Osteocyte (in vitro differentiated cells): ENCODE data around the gene KRT35. TPM values are rescaled to one million over a fixed set of nuclear protein-coding genes. Genes with fewer than 3 reads are reported as not detected.

Experiments
- DNase-seq: peaks from one replicate; pipeline ENCODE4 v3.0.0; 2021; ENCODE audit warnings: mixed read lengths; ENCODE audit not compliant: unreplicated experiment; ENCODE audit errors: extremely low spot score
- H3K27ac Mint-ChIP-seq: one replicate; pipeline ENCODE4 v1.8.0; 2021; ENCODE audit warnings: mild to moderate bottlenecking, mixed read lengths; ENCODE audit not compliant: unreplicated experiment
- H3K27me3 Mint-ChIP-seq: one replicate; pipeline ENCODE4 v1.8.0; 2021; ENCODE audit warnings: mixed read lengths; ENCODE audit not compliant: unreplicated experiment
- H3K36me3 Mint-ChIP-seq: one replicate; pipeline ENCODE4 v1.8.0; 2021; ENCODE audit warnings: mixed read lengths; ENCODE audit not compliant: unreplicated experiment
- H3K4me1 Mint-ChIP-seq: one replicate; pipeline ENCODE4 v1.8.0; 2021; ENCODE audit warnings: mixed read lengths; ENCODE audit not compliant: unreplicated experiment
- H3K4me3 Mint-ChIP-seq: one replicate; pipeline ENCODE4 v1.8.0; 2021; ENCODE audit warnings: mild to moderate bottlenecking, moderate library complexity, mixed read lengths; ENCODE audit not compliant: unreplicated experiment
- H3K9me3 Mint-ChIP-seq: one replicate; pipeline ENCODE4 v1.8.0; 2021; ENCODE audit warnings: mixed read lengths; ENCODE audit not compliant: unreplicated experiment
- CTCF ChIP-seq: fragments of 200-600 bp; sonication (generic); IDR thresholded peaks from 2 replicates; pipeline ENCODE4 v1.5.0; 2021; ENCODE audit warnings: antibody characterized with exemption, mild to moderate bottlenecking, moderate library complexity
- total RNA-seq: library from RNA; stranded (reverse); gene quantifications from 2 replicates; pipeline ENCODE4 v1.2.1, GENCODE V29; 2021

KRT35 gene
- total RNA-seq, 1 donor from 2014 or later = not detected

- Mint-ChIP-seq H3K4me1 (no peaks in the 10 kb centered on the region), H3K27me3 (no peaks in the 10 kb centered on the region), H3K36me3 (no peaks in the 10 kb centered on the region), H3K27ac (no peak overlapping the region), H3K4me3 (no peak overlapping the region), H3K9me3 (no peaks in the 10 kb centered on the region)
- TF ChIP-seq CTCF = peak; percentile 31
- DNase-seq = no peak
Observed at GRCh38 chr17:41486809-41487530, 6.0 kb upstream of the KRT35 start.

- no peaks in the 10 kb centered on the region for H3K36me3 Mint-ChIP-seq
- no peak for DNase-seq
- no peaks in the 10 kb centered on the region for H3K9me3 Mint-ChIP-seq
- no peaks in the 10 kb centered on the region for H3K27me3 Mint-ChIP-seq
- H3K4me3 Mint-ChIP-seq = no peak overlapping the region
- TF ChIP-seq CTCF = no peak
- H3K27ac Mint-ChIP-seq = no peak overlapping the region
- no peaks in the 10 kb centered on the region for H3K4me1 Mint-ChIP-seq
Observed at GRCh38 chr17:41486316-41486715, 5.4 kb upstream of the KRT35 start.

- no peaks in the 10 kb centered on the region for H3K4me1 Mint-ChIP-seq
- DNase-seq = no peak
- H3K9me3 Mint-ChIP-seq = no peaks in the 10 kb centered on the region
- H3K4me3 Mint-ChIP-seq = no peak overlapping the region
- H3K27ac Mint-ChIP-seq = no peak overlapping the region
- no peaks in the 10 kb centered on the region for H3K27me3 Mint-ChIP-seq
- H3K36me3 Mint-ChIP-seq = no peaks in the 10 kb centered on the region
- TF ChIP-seq CTCF = no peak
Observed at GRCh38 chr17:41484920-41485904, 4.3 kb upstream of the KRT35 start.

- H3K9me3 Mint-ChIP-seq = no peaks in the 10 kb centered on the region
- no peak overlapping the region for H3K4me3 Mint-ChIP-seq
- no peak for TF ChIP-seq CTCF
- no peak overlapping the region for H3K27ac Mint-ChIP-seq
- no peaks in the 10 kb centered on the region for H3K36me3 Mint-ChIP-seq
- no peaks in the 10 kb centered on the region for H3K27me3 Mint-ChIP-seq
- DNase-seq = no peak
- no peaks in the 10 kb centered on the region for H3K4me1 Mint-ChIP-seq
Observed at GRCh38 chr17:41483991-41484826, 3.3 kb upstream of the KRT35 start.
